Common myeloid progenitor, CD34-positive (primary cell): ENCODE results near the gene SV2B.

Source experiments
- CTCF ChIA-PET: fragments of 350-600 bp; sonication (Branson Sonifier 250); formaldehyde crosslinking; loops from one replicate; lab custom pipeline; 2021; ENCODE audit warnings: antibody characterized with exemption; lab: Charles Lee
- POLR2A ChIA-PET: fragments of 350-600 bp; sonication (Branson Sonifier 250); formaldehyde crosslinking; loops from one replicate; lab custom pipeline; 2021; ENCODE audit warnings: antibody characterized with exemption; lab: Charles Lee
- DNase-seq, 3 donors: peaks; one replicate each; pipeline versions ENCODE4 v3.0.0 to v3.0.0-alpha.2; 2013
- H3K27ac ChIP-seq, 2 experiments: 1 replicate in 1 of 2; 2 replicates in 1 of 2; pipeline ENCODE4 v1.7.0; 2013; ENCODE audit warnings: inconsistent platforms in 2 of 2, low read length in 2 of 2, mild to moderate bottlenecking in 2 of 2, low read depth in 1 of 2, moderate library complexity in 1 of 2; ENCODE audit not compliant: severe bottlenecking in 2 of 2, insufficient read depth in 1 of 2, poor library complexity in 1 of 2
- H3K27me3 ChIP-seq, 5 experiments: replicated peaks in 2 of 5; 1 replicate in 3 of 5; 2 replicates in 2 of 5; pipeline versions ENCODE4 v1.6.1 to v1.7.0; 2013; ENCODE audit warnings: low read length in 4 of 5, mild to moderate bottlenecking in 2 of 5, moderate library complexity in 2 of 5, inconsistent platforms in 1 of 5; ENCODE audit not compliant: insufficient read depth in 5 of 5, control insufficient read depth in 4 of 5
- H3K36me3 ChIP-seq, 4 experiments: 1 replicate in 2 of 4; 2 replicates in 2 of 4; pipeline versions ENCODE4 v1.6.1 to v1.7.0; 2013; ENCODE audit warnings: low read length in 3 of 4, control low read depth in 1 of 4, mild to moderate bottlenecking in 1 of 4; ENCODE audit not compliant: control insufficient read depth in 4 of 4, insufficient read depth in 4 of 4
- H3K4me1 ChIP-seq, 4 experiments: 1 replicate in 3 of 4; 2 replicates in 1 of 4; pipeline versions ENCODE4 v1.6.1 to v1.7.1; 2013; ENCODE audit warnings: low read length in 3 of 4, mild to moderate bottlenecking in 3 of 4, control low read depth in 1 of 4, inconsistent platforms in 1 of 4, moderate library complexity in 1 of 4; ENCODE audit not compliant: control insufficient read depth in 4 of 4, insufficient read depth in 4 of 4; ENCODE audit errors: control extremely low read depth in 1 of 4
- H3K4me3 ChIP-seq, 7 experiments: 1 replicate in 4 of 7; 2 replicates in 3 of 7; pipeline versions ENCODE4 v1.5.1 to v1.7.0; 2013; ENCODE audit warnings: mild to moderate bottlenecking in 7 of 7, low read length in 6 of 7, moderate library complexity in 6 of 7, inconsistent platforms in 2 of 7, low read depth in 2 of 7, control low read depth in 1 of 7; ENCODE audit not compliant: insufficient read depth in 4 of 7, control insufficient read depth in 1 of 7; ENCODE audit errors: extremely low read depth in 1 of 7
- H3K9me3 ChIP-seq, 5 experiments: 1 replicate in 4 of 5; 2 replicates in 1 of 5; pipeline versions ENCODE4 v1.6.1 to v1.7.1; 2013; ENCODE audit warnings: low read length in 4 of 5, mild to moderate bottlenecking in 2 of 5, inconsistent platforms in 1 of 5, low read depth in 1 of 5, moderate library complexity in 1 of 5; ENCODE audit not compliant: control insufficient read depth in 4 of 5, insufficient read depth in 2 of 5; ENCODE audit errors: control extremely low read depth in 1 of 5
- WGBS: methylation state at CpG from one replicate; pipeline ENCODE4 v1.1.5; 2013; ENCODE audit not compliant: insufficient coverage; 5-methylcytosine and 5-hydroxymethylcytosine counted together

SV2B gene

DNA sequence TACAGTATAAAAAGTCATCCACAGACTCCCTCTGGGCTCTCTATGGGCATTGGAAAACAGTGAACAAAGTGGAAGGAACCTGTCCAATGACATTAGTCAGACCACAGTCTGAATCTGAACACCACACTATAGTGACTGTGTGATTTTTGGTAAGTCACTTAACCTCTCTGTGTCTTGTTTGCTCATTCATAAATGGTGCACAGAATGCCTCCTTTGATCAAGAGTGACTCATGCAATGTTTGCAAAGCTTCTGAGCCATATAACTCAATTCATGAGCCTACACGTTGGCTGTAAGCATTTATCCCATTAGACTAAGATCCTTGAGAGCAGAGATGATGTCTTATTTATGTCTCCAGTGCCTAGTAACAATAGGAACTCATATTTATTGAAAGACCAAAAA, 46.7 kb downstream of the SV2B start:
- Histone ChIP-seq H3K36me3 (no peaks in the 10 kb centered on the region), H3K27me3 (peaks cover 0 to 12% (median 5%) of the 10 kb centered on the region in 5 experiments), H3K9me3 (no peaks in the 10 kb centered on the region), H3K27ac (no peak overlapping the region), H3K4me3 (no peak overlapping the region), H3K4me1 (no peaks in the 10 kb centered on the region)
- no peak for DNase-seq
- WGBS = 78% methylated on average over 1 of the region's 1 CpG
- ChIA-PET POLR2A (no interaction called here), CTCF (no interaction called here)

DNA sequence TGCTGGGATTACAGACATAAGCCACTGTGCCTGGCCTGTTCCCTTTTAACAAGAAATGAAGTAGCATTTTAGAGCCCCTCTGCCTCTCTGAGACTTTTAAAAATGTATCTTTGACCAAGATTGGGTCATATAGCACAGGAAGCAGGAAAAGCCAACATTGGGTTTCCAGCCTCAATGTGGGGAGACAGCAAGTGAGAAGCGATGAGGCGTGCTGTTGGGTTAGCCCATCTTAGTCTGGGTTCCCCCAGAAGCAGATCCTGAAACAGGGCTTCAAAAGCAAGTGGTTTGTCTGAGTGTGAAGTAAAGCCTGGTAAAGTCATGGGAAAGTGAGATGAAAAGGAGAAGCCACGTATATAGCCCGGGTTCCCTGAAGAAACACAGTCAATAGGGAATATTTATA, 48.2 kb downstream of the SV2B start:
- WGBS = 92% methylated on average over 2 of the region's 4 CpGs
- H3K36me3 ChIP-seq = no peaks in the 10 kb centered on the region
- CTCF ChIA-PET = no interaction called here
- H3K9me3 ChIP-seq = no peaks in the 10 kb centered on the region
- H3K27ac ChIP-seq = no peak overlapping the region
- no peak overlapping the region for H3K4me3 ChIP-seq
- H3K27me3 ChIP-seq = peaks cover 0 to 21% (median 5%) of the 10 kb centered on the region in 5 experiments
- H3K4me1 ChIP-seq = no peaks in the 10 kb centered on the region
- DNase-seq = no peak
- POLR2A ChIA-PET = no interaction called here

DNA sequence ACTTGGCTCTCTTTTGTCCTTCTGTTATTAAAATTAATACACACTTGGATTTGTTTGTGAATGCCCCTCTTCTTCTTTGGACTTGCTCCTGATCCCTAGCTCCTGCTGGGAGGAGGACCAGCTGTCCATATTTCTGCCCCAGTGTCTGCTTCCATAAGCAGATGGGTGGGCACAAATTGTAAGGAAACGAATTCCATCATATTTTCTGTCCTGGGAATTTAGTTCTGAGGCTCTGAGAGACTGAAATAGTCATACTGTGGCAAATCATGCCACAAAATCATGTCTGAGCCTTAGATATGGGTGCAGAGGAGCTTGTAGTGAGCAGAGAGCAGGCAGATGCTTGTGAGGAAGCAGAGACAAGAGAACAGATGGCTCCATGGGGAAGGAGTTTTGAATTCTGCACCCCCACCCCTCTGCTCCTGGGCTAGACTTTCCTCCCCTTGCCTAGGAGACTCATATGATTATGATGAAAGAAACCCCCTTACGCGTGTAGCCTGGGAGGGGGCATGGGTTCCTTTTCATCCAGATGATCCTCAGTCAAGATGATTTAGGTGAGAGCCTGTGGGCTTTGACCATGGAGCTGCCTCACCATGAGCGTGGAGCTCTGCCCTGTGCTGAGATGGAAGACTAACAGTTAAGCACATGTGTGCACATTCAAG, 50.6 kb downstream of the SV2B start:
- no peak for DNase-seq
- no peak overlapping the region for H3K27ac ChIP-seq
- no peaks in the 10 kb centered on the region for H3K36me3 ChIP-seq
- H3K9me3 ChIP-seq = no peaks in the 10 kb centered on the region
- ChIA-PET CTCF (interaction anchor here (0.8 to 1.2 kb wide), 2 partner anchors 8 to 212 kb away, joined by 3 read pairs; no protein-coding TSS in a partner anchor), POLR2A (no interaction called here)
- H3K27me3 ChIP-seq = peaks cover 0 to 25% (median 2%) of the 10 kb centered on the region in 5 experiments
- H3K4me1 ChIP-seq = no peaks in the 10 kb centered on the region
- H3K4me3 ChIP-seq = no peak overlapping the region
- WGBS = 75% methylated on average over 2 of the region's 4 CpGs

DNA sequence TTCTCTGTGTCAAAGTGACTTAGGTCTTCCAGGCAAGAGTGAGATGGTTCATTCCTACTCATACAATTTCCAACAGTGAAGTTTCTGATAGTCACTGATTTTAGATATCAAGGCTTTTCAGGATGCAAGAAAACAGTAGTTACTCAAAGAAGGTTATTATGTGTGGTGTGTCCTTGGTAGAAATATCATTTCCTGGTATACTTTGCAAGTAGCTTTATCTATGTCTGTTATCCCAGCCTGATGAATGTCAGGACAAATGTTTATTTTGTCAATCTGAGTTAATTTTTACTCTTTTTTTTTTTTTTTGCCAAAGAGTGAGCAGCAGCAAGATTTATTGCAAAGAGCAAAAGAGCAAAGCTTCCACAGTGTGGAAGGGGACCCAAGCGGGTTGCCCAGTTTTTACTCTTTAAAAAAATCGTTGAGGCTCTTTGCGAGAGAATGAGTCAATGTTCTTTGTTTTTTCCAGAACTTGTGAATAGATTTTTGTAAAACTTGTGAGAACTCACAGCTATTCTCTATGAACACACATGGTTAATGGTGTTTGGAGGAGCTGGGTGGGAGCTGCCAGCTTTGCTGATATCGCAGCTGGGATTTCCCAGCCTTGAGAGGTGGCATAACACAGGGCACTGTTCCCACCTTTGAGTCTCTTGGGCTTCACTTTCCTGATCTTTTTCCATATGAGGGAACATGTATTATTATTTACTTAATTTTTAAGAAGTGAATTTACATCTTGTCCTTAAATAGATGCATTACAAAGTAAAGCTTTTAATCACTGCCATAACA, 51.9 kb downstream of the SV2B start:
- no peak overlapping the region for H3K4me3 ChIP-seq
- no peaks in the 10 kb centered on the region for H3K36me3 ChIP-seq
- H3K27ac ChIP-seq = no peak overlapping the region
- H3K27me3 ChIP-seq = peaks cover 0 to 27% (median 5%) of the 10 kb centered on the region in 5 experiments
- DNase-seq = no peak
- no peaks in the 10 kb centered on the region for H3K9me3 ChIP-seq
- POLR2A ChIA-PET = no interaction called here
- 100% methylated on average over 1 of the region's 4 CpGs for WGBS
- no peaks in the 10 kb centered on the region for H3K4me1 ChIP-seq
- CTCF ChIA-PET = interaction anchor here (0.6 to 1.2 kb wide), 2 partner anchors 132 to 211 kb away, joined by 3 read pairs; no protein-coding TSS in a partner anchor

DNA sequence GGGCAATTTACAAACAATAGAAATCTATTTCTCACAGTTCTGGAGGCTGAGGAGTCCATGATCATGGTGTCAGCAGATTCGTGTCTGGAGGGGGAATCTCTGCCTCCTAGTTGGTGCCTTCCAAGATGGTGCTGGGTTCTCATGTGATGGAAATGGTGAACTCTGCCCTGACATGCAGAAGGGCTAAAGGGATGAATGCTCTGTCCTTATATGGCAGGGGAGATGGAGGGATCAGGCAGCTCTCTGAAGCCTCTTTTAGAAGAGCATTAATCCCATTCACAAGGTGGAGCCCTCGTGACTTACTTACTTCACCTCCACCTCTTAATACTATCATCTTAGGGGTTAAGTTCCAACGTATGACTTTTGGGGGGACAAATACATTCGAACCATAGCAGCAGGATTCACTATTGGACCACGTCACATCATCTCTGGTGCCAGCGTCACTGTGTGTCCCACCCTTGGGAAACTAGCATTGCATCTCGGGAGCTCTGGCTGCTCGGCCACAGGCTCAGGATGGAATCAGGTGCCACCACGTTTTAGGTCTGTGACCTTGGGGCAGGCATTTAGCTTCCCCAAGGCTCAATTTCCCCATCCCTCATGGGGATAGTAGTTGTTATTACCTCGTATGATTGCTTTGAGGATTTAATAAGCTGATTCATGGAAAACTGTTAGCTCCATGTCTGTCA, 53.0 kb downstream of the SV2B start:
- H3K4me1 ChIP-seq = no peaks in the 10 kb centered on the region
- H3K27ac ChIP-seq = no peak overlapping the region
- no peak for DNase-seq
- ChIA-PET POLR2A (no interaction called here), CTCF (no interaction called here)
- 91% methylated on average over 9 of the region's 10 CpGs for WGBS
- H3K27me3 ChIP-seq = peaks cover 0 to 27% (median 5%) of the 10 kb centered on the region in 5 experiments
- no peaks in the 10 kb centered on the region for H3K36me3 ChIP-seq
- no peak overlapping the region for H3K4me3 ChIP-seq
- no peaks in the 10 kb centered on the region for H3K9me3 ChIP-seq

DNA sequence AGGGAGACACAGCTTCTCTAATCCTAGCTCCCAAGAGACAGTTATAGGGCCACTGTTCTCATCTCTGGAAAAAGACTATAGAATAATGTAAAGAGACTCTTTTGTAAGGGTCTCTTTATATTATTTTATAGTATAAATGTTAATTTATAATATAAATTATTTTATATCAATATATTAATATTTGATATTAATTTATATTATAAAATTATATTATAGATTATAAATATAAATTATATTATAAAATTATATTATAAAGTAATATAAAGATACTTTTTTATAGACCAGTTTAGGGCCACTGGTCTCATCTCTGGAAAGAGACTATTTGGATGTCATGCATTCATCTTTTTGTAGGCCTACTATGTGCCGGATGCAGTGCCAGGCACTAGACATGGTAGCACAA, 53.9 kb downstream of the SV2B start:
- H3K36me3 ChIP-seq = no peaks in the 10 kb centered on the region
- 100% methylated on average over 1 of the region's 1 CpG for WGBS
- H3K27me3 ChIP-seq = peaks cover 2 to 31% (median 5%) of the 10 kb centered on the region in 5 experiments
- H3K9me3 ChIP-seq = no peaks in the 10 kb centered on the region
- no peak overlapping the region for H3K27ac ChIP-seq
- CTCF ChIA-PET = no interaction called here
- no peaks in the 10 kb centered on the region for H3K4me1 ChIP-seq
- no peak for DNase-seq
- POLR2A ChIA-PET = no interaction called here
- no peak overlapping the region for H3K4me3 ChIP-seq
